HEK293 (cell line): ENCODE results near the gene SKAP1.

Experiments used
- CTCF ChIP-seq: fragments of 450-650 bp; formaldehyde crosslinking; IDR thresholded peaks from 2 replicates; pipeline ENCODE4 v1.5.1; 2016; ENCODE audit warnings: missing biosample characterization, missing genetic modification characterization
- PRDM1 ChIP-seq: fragments of 450-650 bp; formaldehyde crosslinking; IDR thresholded peaks from 2 replicates; pipeline ENCODE4; 2016; ENCODE audit warnings: missing biosample characterization, missing genetic modification characterization
- PRDM10 ChIP-seq: fragments of 450-650 bp; formaldehyde crosslinking; IDR thresholded peaks from 2 replicates; pipeline ENCODE4 v1.5.1; 2016; ENCODE audit warnings: missing biosample characterization, missing genetic modification characterization
- ZBTB26 ChIP-seq: fragments of 450-650 bp; formaldehyde crosslinking; optimal IDR thresholded peaks from 2 replicates; pipeline ENCODE3; 2016; ENCODE audit warnings: missing biosample characterization, mild to moderate bottlenecking, missing genetic modification characterization
- ZNF433 ChIP-seq: fragments of 450-650 bp; formaldehyde crosslinking; IDR thresholded peaks from 2 replicates; pipeline ENCODE4 v1.5.1; 2016; ENCODE audit warnings: missing biosample characterization, missing genetic modification characterization, low read depth
- ZNF549 ChIP-seq: fragments of 450-650 bp; IDR thresholded peaks from 2 replicates; pipeline ENCODE4 v1.5.1; 2018; ENCODE audit warnings: missing biosample characterization, missing genetic modification characterization, mild to moderate bottlenecking, inconsistent platforms, moderate library complexity

- TF ChIP-seq CTCF (tag by site-specific recombination) (no peak), ZNF549 (no peak), ZNF433 (no peak), ZBTB26 (tag by site-specific recombination) (no peak), PRDM1 (tag by site-specific recombination) (no peak), PRDM10 (tag by site-specific recombination) (no peak)
These were observed 290.1 kb downstream of the SKAP1 start for GRCh38 chr17:48139944-48140343.
